ENCODE results near the gene LCORL.
A peak's percentile ranks its signal among the peaks of the same experiment; 100 is the strongest.

The LCORL gene

GRCh38 chr4:17921451-17921850 lies 100.1 kb downstream of the LCORL start:
- DNase-seq (ENCODE audit: low read depth), result no peak
- TF ChIP-seq, protein P1, sequence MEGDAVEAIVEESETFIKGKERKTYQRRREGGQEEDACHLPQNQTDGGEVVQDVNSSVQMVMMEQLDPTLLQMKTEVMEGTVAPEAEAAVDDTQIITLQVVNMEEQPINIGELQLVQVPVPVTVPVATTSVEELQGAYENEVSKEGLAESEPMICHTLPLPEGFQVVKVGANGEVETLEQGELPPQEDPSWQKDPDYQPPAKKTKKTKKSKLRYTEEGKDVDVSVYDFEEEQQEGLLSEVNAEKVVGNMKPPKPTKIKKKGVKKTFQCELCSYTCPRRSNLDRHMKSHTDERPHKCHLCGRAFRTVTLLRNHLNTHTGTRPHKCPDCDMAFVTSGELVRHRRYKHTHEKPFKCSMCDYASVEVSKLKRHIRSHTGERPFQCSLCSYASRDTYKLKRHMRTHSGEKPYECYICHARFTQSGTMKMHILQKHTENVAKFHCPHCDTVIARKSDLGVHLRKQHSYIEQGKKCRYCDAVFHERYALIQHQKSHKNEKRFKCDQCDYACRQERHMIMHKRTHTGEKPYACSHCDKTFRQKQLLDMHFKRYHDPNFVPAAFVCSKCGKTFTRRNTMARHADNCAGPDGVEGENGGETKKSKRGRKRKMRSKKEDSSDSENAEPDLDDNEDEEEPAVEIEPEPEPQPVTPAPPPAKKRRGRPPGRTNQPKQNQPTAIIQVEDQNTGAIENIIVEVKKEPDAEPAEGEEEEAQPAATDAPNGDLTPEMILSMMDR (IDR thresholded peaks at IDR 0.05; ENCODE audit: low read length, missing control alignments), result no peak
- H3K4me3 ChIP-seq (replicated peaks; ENCODE audit: low read depth, low read length), result no peak overlapping the region

DNA sequence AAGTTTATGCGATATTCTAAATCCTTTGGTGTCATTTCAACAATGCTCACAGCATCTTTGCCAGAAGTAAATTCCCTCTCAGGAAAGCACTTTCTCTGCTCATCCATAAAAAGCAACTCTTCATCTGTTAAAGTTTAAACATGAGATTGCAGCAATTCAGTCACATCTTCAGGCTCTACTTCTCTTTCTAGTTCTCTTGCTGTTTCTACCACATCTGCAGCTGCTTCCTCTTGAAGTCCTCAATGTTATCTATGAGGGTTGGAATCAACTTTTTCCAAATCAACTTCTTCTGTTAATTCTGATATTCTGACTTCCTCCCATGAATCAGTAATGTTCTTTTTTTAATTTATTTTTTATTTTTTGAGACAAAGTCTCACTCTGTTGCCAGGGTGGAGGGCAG lies 100.9 kb downstream of the LCORL start:
- H3K4me3 ChIP-seq (replicated peaks; ENCODE audit: low read depth, low read length), result no peak overlapping the region
- no peak for DNase-seq (ENCODE audit: low read depth)
- TF ChIP-seq, protein P1 (IDR thresholded peaks at IDR 0.05; ENCODE audit: low read length, missing control alignments), result no peak

DNA sequence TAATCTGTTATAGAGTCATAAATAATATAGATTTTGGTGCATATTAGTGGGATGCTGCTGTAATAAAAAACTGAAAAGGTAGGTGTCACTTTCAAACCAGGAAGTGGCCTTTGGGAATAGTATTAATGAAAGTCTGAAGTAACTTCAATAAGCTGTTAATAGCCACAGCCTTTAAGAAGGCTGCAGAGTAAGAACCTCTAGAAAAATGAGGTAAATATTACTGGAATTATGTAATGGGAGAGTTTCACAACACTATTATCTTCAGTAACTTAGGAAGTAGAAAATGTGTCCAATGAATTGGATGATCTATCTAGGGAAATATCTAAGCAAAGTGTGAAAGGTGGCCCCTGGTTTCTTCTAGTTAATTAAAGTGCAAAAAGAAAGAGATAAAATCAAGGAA lies 106.1 kb downstream of the LCORL start:
- TF ChIP-seq, protein P1 (IDR thresholded peaks at IDR 0.05; ENCODE audit: low read length, missing control alignments), result no peak
- peak; percentile 34 for DNase-seq (ENCODE audit: low read depth)
- no peak overlapping the region for H3K4me3 ChIP-seq (replicated peaks; ENCODE audit: low read depth, low read length)

DNA sequence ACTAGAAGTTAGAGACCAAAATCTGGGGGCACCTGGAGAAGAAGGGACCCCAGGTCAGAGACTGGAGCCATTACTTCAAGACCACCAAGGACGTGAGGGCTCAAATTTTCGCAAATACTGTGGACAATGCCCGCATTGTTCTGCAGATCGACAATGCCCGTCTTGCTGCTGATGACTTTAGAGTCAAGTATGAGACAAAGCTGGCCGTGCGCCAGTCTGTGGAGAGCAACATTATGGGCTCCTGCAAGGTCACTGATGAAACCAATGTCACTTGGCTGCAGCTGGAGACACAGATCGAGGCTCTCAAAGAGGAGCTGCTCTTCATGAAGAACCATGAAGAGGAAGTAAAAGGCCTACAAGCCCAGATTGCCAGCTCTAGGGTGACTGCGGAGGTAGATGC lies 109.5 kb downstream of the LCORL start:
- H3K4me3 ChIP-seq (replicated peaks; ENCODE audit: low read depth, low read length), result no peak overlapping the region
- DNase-seq (ENCODE audit: low read depth), result no peak
- TF ChIP-seq, protein P1 (IDR thresholded peaks at IDR 0.05; ENCODE audit: low read length, missing control alignments), result no peak

- H3K4me3 ChIP-seq (replicated peaks; ENCODE audit: low read depth, low read length), result no peak overlapping the region
- no peak for DNase-seq (ENCODE audit: low read depth)
- TF ChIP-seq, protein P1 (IDR thresholded peaks at IDR 0.05; ENCODE audit: low read length, missing control alignments), result no peak
Measured at GRCh38 chr4:17911608-17912007, 109.9 kb downstream of the LCORL start.

- TF ChIP-seq, protein P1 (IDR thresholded peaks at IDR 0.05; ENCODE audit: low read length, missing control alignments), result no peak
- H3K4me3 ChIP-seq (replicated peaks; ENCODE audit: low read depth, low read length), result no peak overlapping the region
- no peak for DNase-seq (ENCODE audit: low read depth)
Measured at GRCh38 chr4:17898553-17899055, 123.0 kb downstream of the LCORL start.

GRCh38 chr4:17895481-17895880 lies 126.1 kb downstream of the LCORL start:
- no peak overlapping the region for H3K4me3 ChIP-seq (replicated peaks; ENCODE audit: low read depth, low read length)
- DNase-seq (ENCODE audit: low read depth), result no peak
- TF ChIP-seq, protein P1 (IDR thresholded peaks at IDR 0.05; ENCODE audit: low read length, missing control alignments), result no peak

All from fibroblast of pulmonary artery (primary cell).